ENCODE results near the gene PXN.

DNA sequence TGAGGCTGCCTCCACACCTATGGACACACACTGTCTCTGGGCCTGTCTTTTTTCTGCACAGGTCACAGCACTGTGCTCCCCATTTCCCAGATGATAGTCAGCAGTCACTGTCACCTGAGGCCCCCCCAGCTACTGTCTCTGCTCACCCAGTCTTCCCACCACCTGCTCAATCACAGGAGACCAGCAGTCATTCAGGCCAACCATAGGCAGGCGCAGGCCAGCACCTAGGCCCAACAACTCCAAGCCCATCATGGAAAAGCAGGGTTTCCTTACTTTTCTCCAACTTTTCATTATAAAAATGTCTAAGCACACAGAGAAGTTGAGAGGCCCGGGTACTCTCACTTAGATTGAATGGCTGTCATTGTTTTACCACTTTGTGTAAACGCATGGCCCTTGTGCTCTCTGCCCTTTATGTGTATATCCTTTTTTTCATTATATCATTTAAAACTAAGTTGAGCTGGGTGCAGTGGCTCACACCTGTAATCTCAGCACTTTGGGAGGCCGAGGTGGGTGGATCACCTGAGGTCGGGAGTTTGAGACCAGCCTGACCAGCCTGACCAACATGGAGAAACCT lies 7.1 kb downstream of the PXN start:
- TF ChIP-seq CTCF (IDR thresholded peaks at IDR 0.05): no peak
- no peak for TF ChIP-seq EZH2 (IDR thresholded peaks at IDR 0.05)
